Dermis microvascular lymphatic vessel endothelial cell (primary cell): Measurements from ENCODE around the gene LGALS3BP. TPM values are rescaled to one million over a fixed set of nuclear protein-coding genes. Genes with fewer than 3 reads are reported as not detected.
A peak's percentile ranks its signal among the peaks of the same experiment; 100 is the strongest.
"Not testable (repeated sequence)": the region's sequence is repeated elsewhere in the genome, so short reads cannot be mapped to it uniquely, and the experiment has no call there.

Source experiments
- DNase-seq, 2 donors: peaks; one replicate each; pipeline versions ENCODE4 v3.0.0 to v3.0.0-alpha.2; 2010; ENCODE audit warnings: low read depth in 2 of 2
- total RNA-seq: library from RNA; depleted of rRNA; stranded (reverse); fragments of >200 nt; gene quantifications from 2 replicates; pipeline ENCODE4 v1.2.1, GENCODE V29; 2014

Gene LGALS3BP, protein sequence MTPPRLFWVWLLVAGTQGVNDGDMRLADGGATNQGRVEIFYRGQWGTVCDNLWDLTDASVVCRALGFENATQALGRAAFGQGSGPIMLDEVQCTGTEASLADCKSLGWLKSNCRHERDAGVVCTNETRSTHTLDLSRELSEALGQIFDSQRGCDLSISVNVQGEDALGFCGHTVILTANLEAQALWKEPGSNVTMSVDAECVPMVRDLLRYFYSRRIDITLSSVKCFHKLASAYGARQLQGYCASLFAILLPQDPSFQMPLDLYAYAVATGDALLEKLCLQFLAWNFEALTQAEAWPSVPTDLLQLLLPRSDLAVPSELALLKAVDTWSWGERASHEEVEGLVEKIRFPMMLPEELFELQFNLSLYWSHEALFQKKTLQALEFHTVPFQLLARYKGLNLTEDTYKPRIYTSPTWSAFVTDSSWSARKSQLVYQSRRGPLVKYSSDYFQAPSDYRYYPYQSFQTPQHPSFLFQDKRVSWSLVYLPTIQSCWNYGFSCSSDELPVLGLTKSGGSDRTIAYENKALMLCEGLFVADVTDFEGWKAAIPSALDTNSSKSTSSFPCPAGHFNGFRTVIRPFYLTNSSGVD
- total RNA-seq, result 1.4 and 2.8 TPM in 2 replicates

DNA sequence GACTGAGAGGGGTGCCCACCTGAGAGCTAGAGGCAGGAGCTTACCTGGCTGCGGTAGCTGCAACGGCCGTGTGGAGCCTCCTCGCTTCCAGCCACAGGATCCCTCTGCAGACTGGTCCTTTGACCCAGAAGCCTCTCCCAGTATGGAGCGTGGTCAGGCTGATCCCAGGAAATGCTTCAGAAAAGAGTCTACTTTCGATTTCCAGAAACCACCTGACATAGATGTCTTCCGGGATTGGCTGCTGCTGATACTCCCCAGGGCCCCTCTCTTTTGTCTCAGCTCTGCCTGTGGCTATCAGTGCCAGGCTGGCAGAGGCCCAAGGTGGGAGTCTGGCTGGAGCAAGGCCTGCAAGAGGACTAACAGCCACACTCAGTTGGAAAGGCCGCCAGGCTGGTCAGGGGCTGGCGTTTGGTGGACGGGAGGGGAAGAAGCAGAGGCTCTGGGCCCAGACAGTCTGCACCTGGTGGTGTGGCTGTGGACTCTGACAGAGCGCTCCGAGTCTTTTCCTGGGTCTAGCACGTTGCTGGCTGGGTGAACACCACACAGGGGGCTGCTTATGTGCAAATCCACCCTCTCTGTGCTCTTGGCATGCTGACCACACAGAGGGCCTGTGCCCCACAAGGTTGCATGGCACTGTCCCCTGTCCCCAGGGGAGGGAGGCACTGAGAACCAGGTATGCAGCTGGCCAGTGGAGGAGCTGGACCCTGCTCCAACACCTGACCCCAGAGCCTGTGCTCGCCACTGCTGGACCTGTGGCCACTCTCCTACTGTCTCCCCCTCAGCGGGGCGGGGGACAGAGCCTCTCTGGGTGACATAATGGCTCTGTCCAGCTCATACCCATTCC, at the start of gene LGALS3BP:
TSS of gene LGALS3BP (minus strand) at position 144 of the 844 bp plus-strand sequence. CDS start 2,732 bp downstream, outside the sequence.
- no peak for DNase-seq

DNA sequence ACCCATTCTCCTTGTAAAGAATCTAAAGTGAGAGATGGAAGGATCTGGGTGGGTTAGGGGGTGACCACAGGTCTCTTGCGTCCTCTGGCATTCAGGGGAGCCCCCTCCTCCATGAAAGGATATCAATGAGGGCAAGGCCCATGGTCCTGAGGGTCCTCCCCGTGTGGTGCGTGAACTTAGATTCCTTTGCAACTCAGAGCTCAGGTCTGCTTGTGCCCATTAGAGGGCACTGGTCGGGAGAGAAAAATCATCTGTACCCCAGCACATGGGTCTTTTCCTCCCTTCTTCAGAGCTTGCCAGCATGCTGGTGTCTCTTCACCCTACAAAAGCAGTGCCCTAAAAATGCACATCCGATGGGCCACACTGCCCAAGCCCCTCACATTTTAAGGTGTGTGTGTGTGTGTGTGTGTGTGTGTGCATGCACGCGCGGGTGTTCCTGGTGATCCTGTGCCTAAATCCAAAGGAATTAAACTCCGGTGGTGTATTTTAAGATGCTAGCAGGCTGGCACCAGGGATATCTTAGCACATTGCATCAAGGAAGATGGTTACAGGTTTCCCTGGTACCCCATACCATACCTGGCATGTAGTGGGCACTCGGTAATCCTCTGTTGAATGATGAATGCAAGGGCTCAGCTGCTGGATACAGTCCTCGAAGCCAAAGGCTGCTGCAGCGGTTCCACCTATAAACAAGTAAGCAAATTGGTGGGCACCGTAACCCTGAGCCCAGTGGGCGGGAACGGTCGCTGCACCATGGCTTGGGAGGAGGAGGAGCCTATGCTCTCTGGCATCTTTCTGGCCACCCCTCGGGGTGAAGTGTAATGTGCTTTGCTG, 49.0 kb upstream of the LGALS3BP start:
- DNase-seq, result no peak

DNA sequence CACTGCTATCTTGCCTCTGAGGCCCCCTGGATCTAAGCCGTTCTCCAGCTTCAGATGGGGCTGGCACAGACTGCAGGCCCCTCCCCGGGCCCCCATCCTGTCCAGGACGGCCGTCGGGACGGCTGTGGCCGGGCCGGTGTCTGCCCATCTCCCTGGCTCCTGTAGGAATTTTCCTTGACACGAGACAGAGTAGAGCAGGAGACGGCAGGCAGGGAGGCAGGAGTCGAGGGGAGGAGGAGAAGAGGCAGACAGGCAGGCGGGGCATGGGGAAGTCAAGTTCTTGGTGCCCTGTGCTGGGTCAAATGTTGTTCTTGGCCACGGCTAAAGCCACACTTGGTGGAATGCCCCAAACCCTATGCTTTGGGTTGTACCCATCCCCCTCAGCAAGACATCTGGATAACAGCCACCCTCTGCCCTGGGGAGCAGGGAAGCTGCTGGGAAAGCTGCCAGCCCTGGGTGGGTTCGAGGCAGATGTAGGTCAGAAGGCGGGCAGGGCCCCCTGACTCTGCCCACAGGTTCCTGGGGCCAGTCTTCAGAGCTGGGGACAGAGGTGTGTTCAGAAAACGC, 48.3 kb upstream of the LGALS3BP start:
- no peak for DNase-seq

DNA sequence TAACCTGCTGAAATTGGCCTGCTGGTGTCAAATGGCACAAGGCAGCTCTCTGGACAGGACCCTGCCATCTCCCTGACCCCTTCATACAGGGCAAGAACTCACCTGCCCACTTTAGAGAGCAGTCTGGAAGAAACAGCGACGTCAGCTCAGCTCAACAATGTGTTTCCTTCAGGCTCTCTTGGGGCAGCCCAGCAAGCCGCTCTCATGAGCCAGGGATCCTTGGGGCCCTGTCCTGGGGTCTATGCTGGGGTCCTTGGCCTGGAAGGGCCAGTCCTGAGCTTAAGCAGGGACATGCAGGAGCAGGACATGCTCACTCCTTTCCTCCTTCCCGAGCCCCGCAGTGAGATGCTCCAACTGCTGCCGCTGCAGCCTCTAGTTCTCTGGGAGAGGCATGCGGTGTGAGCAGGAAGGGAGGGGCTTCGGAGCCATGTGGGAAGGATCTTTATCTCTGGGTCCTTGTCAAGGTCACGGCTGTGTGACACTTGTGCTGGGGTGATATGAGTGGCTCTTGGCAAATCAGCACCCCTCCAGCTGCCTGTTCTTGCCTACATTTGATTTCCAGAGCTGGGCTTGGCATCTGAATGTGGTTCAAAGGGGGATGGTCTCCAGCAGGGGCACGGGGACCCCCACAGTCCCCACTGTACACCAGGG, 47.7 kb upstream of the LGALS3BP start:
- no peak for DNase-seq

DNA sequence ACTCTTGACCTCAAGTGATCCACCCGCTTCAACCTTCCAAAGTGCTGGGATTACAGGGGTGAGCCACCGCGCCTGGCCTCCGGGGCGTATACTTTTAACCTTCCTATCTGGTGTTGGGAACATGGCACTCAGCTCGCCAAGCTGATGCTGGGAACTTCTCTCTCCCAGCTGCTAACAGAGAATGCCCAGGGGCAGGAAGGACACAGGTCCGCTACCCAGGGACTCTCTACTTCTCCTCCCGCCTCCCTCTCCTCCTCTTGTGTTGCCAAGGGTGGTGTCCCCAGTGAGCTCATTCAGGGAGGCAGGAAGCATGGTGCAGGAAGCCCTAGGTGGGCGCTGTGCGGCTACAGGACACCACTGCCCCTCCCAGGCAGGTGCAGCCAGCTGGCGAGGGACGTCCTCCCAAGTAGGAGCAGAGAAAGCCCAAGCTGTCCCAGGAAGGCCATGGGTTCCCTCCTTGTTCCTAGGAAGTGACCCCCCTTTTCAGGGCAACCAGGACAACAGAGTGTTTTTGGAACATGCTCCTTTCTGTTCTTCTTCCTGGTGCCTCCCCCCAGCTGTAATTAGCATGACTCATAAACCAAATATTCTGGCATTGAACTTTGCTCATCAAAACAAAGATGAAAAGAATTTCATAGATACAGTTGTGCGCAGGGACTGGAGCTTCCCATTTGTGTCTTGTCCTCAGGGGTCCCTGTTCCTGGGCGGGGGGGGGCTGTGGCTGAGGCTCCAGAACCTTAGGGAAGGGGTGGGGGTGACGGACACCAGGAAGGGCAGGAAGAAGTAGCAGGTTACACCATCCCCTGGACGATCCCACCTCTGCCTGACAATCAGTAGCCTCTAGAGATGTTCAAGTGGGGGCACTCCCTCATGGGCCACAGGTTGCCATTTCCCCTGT, 46.9 kb upstream of the LGALS3BP start:
- DNase-seq, result peak; percentile 49 to 50

DNA sequence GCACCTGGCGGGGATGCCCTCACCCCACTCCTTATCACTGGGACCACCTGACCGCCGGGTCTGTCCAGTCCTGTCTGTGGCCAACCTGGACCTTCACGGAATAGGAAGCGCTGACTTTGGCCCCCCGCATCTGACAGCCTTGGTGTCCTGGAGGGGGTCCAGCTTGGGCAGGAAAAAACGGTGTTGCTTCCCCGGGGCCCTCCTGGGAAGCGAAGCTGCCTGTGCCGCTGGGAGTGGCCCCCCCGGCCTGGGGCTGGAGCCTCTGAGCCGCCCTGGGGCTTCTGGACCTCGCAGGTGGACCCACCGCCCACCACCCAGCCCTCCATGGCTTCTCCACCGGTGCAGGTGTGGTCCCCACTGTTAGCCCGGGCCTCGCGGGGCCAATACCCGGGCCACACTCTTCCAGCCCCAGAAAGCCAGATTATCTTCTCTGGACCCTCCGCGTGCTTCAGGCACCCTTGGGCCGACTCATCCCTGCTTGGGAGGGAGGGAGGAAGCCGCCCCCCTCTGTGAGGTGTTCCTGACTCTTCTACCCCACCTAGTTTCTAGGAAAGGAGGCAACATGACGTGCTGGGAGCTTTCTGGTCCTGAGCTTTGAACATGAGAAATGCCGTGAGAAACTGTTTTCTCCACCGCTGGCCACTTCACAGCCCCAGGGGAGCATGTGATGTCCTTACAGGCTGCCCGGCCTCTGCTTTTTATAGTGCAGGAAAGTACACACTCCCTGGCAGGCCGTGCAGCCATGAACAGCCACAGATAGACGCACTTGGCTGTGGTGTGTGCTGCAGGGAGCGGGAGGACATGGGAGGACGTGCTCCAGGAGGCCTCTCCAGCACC, 45.4 kb upstream of the LGALS3BP start:
- no peak for DNase-seq

DNA sequence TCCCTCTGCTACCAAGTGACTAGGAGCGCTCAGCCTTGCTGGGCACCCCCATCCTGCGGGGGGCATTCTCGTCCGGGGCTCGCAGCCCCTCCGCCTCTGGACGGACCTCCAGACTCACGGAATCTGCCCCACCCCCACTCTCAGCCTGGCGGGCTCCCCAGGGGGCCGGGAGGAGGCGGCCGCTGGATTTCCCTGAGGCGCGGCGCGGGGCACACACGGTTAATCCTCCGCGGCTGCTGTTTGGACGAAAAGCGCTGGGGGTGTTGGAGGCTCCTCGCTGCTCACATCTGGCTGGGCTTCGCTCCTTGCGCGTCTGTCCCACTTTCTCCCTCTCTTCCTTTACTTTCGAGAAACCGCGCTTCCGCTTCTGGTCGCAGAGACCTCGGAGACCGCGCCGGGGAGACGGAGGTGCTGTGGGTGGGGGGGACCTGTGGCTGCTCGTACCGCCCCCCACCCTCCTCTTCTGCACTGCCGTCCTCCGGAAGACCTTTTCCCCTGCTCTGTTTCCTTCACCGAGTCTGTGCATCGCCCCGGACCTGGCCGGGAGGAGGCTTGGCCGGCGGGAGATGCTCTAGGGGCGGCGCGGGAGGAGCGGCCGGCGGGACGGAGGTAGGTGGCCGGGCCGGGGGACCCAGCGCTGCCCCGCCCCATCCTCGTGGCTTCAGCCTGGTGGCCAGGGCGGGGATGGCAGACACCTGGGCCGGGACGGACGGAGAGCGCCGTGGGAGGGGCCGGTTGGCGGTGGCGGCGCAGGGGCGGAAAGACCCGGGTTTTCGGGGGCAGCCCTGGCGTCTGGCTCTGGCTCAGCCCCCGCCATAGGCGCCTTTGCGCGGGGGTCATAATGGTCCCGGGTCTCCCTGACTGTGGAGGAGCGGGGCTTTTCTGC, 44.4 kb upstream of the LGALS3BP start, which contains the start of gene C1QTNF1:
TSS of gene C1QTNF1 (plus strand) at position 284 of the 886 bp plus-strand sequence. CDS start 19,800 bp downstream, outside the sequence.
- no peak for DNase-seq

DNA sequence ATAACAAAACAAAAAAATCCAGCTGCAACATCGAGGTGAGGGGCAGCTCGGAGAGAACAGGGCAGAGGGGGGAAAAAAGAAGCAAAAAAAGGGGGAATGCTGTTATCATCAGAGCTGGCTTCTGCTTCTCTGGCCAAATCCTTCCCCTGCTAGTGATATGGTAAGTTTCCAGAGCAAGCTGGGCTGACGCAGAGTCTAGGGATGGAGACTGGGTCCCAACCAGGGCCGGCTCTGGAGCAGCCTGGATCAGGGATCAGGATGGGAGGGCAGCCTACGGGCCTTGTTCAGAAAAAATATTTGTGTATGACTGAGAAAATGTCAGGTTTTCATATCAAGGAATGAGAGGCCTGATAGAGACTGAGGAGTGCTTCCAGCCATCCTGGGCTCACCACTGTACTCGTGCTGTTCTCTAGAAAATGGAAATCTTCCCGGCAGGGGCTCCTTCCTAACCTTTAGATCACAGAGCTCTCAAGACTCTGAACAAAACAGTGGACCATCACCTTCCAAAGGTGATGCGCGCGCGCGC, 43.5 kb upstream of the LGALS3BP start:
- no peak for DNase-seq

DNA sequence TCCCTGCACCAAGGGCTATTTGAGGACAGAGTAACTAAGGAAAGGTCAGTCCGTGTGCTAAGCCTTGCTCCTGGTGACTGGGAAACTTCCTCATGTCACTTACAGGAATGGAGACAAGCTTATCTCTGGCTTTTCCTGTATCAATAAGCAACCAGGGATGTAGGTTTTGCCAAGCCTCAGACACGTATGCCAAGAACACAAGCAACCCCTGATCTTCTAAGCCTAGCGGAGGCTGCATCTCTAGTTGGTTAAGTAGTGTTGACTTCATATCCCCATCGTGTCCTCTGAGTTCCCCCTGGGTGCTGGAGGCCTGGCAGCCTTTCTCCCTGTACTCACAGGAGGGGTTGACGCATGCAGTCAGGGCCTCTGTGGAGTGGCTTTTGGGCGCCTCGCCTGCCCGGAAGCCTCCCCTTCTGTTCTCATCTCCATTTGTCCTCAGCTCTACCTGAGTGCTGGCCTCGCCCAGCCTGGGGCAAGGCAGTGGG, 42.8 kb upstream of the LGALS3BP start:
- DNase-seq, result no peak

DNA sequence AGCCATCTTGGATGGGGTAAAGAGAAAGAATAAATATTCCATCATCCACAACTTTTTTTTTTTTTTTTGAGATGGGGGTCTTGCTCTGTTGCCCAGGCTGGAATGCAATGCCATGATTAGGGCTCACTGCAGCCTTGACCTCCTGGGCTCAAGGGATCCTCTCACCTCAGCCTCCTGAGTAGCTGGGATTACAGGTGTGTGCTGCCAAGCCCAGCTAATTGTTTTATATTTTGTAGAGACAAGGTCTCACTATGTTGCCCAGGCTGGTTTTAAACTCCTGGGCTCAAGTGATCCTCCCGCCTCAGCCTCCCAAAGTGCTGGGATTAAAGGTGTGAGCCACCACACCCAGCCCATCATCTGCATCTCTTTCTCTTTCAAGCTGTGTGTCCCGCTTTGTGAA, 42.2 kb upstream of the LGALS3BP start:
- not testable (repeated sequence) for DNase-seq

DNA sequence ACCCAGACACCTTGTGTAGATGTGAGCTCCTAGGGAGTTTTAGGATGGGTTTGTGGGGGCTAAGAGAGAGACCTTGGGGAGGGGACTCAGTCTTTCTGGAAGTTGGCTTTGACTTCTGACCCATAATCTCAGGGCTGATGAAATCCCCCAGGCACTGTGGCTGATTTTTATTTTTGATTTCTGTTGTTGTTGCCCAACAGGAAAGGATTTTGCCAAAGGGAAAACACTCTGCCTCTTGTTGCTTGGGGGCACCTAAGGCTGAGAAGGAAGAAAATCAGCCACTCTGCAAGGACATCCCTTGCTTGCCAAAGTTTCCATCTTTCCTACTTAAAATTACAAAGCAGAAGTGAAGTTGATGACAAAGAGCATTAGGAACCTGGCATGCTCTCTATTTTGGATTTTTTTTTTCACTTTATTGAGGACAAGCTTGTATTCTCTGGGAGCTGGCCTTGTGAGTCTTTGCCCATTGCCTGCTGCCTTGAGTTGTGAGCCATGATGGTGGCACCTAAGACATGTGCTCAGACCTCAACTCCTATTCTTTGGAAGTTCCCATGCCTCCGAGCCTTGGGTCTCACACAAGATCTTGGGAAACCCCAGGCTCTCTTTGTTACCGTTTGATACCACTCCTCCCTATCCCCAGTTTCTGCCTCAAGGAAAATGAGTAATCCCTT, 41.0 kb upstream of the LGALS3BP start:
- no peak for DNase-seq

DNA sequence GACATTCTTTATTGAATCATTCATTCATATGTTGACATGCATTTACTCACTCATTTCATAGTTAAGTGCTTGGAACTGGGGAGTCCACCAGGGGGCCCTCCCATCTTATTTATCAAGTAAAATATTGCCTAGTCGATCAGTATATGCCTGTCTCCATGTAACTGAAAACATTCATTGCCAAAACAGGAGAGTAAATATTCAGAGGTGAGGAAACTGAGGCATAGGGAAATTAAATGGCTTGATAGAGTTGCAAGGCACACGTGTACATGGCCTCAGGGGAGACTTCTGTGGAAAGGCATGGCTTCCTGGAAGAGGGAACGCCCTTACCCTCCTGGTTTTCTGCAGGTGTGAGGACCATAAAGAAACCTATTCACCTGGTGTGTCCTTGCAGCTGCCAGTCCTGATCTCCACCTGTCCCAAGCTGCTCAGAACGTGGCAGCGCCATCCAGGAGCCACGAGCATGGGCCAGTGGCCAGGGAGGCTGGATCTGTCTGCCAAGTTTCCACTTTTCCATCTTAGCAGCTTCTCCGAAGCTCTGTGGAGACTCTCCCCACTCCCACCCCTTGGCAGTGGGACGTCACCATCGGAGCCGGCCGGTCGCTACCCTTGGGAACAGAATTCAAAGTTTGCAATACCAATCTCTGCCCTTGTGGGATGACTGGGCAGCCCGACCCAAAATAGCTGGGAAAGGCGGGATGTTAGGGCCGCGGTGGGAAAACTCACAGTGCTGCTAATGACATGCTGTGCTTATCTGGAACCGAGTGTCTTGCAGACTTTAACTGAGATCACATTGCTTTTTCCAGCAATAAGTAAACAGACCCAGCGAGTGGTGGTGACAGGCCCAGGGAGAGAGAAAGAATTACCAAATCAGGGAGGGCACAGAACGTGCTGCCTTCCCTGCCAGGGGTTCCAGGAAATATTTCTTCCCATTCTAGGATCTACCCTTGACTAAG, 40.2 kb upstream of the LGALS3BP start:
- DNase-seq, result peak; percentile 68 to 88

DNA sequence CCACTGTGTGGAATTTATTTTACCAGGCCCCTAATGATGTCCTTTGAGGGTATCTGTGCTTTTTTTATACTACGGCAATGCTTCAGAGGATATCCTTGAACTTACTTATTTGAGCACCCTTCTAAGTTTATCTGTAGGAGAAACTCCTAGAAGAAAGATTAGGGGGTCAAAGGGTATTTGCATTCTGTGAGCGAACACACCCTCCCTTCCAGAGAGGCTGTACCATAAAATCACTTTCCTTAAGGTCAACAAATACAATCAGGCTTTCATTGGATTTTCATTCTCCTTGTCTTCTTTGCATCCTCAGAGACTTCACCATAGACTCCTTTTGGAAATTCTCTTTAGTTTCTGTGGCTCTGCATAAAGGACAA, 39.5 kb upstream of the LGALS3BP start:
- no peak for DNase-seq

DNA sequence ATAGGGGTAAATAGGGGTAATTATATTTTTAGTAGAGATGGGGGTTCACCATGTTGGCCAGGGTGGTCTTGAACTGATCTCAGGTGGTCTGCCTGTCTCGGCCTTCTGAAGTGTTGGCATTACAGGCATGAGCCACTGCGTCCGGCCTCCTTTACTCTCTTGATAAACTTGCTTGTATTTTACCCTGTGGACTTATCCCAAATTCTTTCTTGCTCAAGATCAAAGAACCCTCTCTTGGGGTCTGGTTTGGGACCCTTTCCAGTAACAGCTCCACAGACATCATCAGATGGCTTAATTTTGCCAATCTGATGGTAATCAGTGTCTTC, 38.6 kb upstream of the LGALS3BP start:
- DNase-seq, result no peak
